IPS-20b (cell line): ENCODE measurements around the gene MAGI1.

ENCODE experiments used
- H3K27ac ChIP-seq: one replicate; pipeline ENCODE4 v1.5.1; 2013; ENCODE audit warnings: low read length
- H3K27me3 ChIP-seq: 2 replicates; pipeline ENCODE4 v1.6.1; 2013; ENCODE audit warnings: mild to moderate bottlenecking, low read length, inconsistent platforms; ENCODE audit not compliant: insufficient read depth
- H3K36me3 ChIP-seq: 2 replicates; pipeline ENCODE4 v1.6.1; 2013; ENCODE audit warnings: low read depth, mild to moderate bottlenecking, inconsistent platforms, low read length, moderate library complexity; ENCODE audit not compliant: insufficient read depth
- H3K4me1 ChIP-seq: 2 replicates; pipeline ENCODE4 v1.6.1; 2013; ENCODE audit warnings: mild to moderate bottlenecking, control low read depth, inconsistent platforms, low read length, moderate library complexity; ENCODE audit not compliant: insufficient read depth
- H3K4me3 ChIP-seq: 2 replicates; pipeline ENCODE4 v1.5.1; 2013; ENCODE audit warnings: mild to moderate bottlenecking, low read length, inconsistent platforms
- H3K9ac ChIP-seq: 2 replicates; pipeline ENCODE4 v1.6.1; 2013; ENCODE audit warnings: low read depth, mild to moderate bottlenecking, inconsistent platforms, low read length, moderate library complexity
- H3K9me3 ChIP-seq: 2 replicates; pipeline ENCODE4 v1.6.1; 2013; ENCODE audit warnings: mild to moderate bottlenecking, low read depth, low read length, inconsistent platforms; ENCODE audit not compliant: insufficient read depth

MAGI1 gene

DNA sequence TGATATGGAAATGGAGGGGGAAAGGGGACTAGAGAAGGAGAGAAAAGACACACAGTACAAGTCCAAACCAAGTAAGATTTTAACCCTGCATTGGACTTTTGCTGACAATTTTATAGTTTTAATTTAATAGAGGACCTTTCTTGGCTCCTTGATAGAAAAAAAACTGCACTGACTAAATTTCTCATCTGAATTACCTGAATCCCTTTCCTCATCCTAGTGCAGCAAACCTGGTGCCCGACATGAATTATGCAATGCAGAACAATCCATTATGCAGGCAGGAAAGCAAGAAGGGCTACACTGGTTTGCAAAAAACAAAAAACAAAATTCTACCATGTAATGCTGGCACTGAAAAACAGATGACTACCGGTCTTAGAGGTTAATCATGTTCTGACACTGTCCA lies 15.5 kb downstream of the MAGI1 start:
- Histone ChIP-seq H3K27ac (no peak overlapping the region), H3K27me3 (no peaks in the 10 kb centered on the region), H3K9ac (no peak overlapping the region), H3K4me1 (peaks cover 22% of the 10 kb centered on the region), H3K36me3 (no peaks in the 10 kb centered on the region), H3K9me3 (no peaks in the 10 kb centered on the region), H3K4me3 (no peak overlapping the region)

DNA sequence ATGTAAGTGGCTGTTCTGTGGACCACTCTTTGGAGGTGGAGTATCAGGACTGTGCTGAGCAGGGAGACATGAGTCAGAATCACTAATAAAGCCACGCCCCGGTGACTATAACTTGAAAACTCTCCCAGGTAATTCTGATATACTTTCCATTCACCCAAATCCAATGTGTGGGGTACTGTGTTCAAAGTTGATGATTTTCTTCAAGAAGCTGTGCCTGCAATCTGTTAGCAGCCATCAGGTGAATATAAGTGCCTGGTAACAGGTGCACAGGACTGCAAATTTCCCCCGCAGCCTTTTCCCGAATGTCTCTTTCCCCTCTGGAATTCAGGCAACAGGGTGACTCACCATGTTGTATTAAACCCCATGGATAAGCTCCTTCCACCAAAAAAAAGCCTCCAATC lies 17.0 kb downstream of the MAGI1 start:
- H3K9ac ChIP-seq = no peak overlapping the region
- no peaks in the 10 kb centered on the region for H3K36me3 ChIP-seq
- peaks cover 29% of the 10 kb centered on the region for H3K4me1 ChIP-seq
- H3K27ac ChIP-seq = no peak overlapping the region
- no peaks in the 10 kb centered on the region for H3K9me3 ChIP-seq
- no peak overlapping the region for H3K4me3 ChIP-seq
- H3K27me3 ChIP-seq = no peaks in the 10 kb centered on the region

DNA sequence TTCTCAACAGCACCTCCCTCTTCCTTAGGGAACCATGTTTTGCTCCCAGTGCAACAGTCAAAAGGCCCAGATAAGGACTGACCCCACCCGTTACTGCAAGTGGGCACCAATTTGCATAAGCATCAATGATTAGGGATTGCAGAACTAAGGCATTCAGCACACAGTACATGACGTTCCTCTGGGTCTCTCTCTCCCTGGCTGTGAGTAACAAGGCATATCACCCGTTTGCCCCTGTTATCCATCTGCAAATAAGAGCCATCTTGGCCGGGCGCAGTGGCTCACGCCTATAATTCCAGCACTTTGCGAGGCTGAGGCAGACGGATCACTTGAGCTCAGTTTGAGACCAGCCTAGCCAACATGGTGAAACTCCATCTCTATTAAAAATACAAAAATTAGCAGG lies 18.8 kb downstream of the MAGI1 start:
- Histone ChIP-seq H3K36me3 (no peaks in the 10 kb centered on the region), H3K9me3 (no peaks in the 10 kb centered on the region), H3K27me3 (no peaks in the 10 kb centered on the region), H3K4me1 (peaks cover 29% of the 10 kb centered on the region), H3K4me3 (no peak overlapping the region), H3K27ac (no peak overlapping the region), H3K9ac (no peak overlapping the region)

DNA sequence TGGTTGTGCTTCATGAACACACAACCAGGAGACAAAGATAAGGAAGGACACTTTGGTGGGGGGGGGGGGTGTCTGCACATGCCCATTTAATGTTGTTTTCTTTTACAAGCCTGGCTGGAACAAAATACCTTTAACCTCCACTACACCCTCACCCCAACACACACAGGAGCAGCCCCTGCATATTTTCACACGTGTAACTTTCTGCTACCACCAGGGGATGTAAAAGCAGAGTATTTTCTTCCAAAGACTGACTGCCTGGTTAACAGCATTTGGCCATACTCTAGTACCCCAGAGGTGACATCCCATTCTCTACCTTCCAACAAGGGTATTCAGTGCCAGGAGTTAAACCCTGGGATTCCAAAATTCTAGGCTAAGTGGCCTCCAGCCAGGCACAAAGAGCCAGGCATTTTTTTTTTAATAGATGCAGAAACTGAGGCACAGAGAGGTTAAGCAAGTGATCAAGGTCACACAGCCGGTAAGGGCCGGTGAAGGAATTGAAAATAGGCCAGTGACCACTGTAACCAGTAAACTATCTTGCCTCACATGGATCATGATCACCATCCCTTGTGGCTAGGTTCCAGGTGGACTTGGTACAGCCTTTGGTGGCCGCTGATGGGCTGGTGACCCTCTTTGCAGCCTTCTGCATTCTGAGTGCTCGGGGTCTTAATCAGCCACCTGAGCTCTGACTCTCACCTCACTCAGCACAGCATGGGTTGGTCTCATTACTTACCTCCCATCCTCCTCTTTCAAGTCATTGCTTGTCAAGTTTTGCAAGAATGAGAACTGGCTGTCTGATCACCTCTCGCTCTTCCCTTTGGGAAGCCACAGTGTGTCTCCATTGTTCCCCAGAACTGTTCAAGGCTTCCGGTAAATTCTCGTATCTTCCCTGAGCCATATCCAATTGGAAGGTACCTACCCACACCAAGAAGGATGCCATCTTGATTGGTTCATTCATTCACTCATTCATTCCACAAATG lies 20.4 kb downstream of the MAGI1 start:
- Histone ChIP-seq H3K27ac (no peak overlapping the region), H3K9me3 (no peaks in the 10 kb centered on the region), H3K4me1 (peaks cover 27% of the 10 kb centered on the region), H3K36me3 (no peaks in the 10 kb centered on the region), H3K9ac (no peak overlapping the region), H3K27me3 (no peaks in the 10 kb centered on the region), H3K4me3 (no peak overlapping the region)

DNA sequence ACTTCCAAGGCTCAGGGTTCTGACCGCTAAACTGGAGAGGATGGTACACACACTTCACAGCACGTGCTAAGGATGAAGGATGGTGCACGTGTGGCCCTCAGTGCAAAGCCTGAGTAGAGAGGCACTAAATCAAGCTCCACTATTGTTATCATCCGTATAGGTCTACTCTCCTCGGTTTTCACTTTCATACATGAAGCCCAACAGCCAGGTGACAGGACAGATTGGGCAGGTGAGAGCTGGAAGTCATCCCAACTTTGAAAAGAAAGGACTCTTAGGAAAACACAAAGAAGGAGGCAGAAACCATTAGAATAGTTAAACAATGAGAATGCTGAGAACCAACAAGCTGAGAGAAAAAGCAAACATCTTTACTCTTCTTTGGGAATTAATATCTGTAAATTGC lies 21.1 kb downstream of the MAGI1 start:
- Histone ChIP-seq H3K27me3 (no peaks in the 10 kb centered on the region), H3K9me3 (no peaks in the 10 kb centered on the region), H3K36me3 (no peaks in the 10 kb centered on the region), H3K4me1 (peaks cover 23% of the 10 kb centered on the region), H3K9ac (no peak overlapping the region), H3K27ac (no peak overlapping the region), H3K4me3 (no peak overlapping the region)

DNA sequence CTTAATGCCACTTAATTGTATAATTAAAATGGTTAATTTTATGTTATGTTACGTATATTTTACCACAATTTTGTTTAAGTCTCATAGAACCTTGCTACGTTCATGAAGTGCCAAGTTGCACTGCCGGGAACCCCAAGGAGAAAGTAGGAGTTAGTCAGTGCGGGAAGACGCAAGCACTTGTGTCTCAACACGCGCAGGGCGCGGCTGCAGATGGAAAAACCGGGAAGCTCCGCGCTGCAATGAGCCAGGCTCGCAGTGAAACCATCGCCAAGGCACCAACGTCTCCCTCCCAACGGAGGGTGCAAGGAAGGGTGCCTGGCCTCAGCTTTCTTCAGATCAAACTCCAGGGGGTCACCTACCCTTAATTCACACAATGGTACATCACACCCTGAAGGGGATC lies 21.6 kb downstream of the MAGI1 start:
- no peak overlapping the region for H3K9ac ChIP-seq
- no peaks in the 10 kb centered on the region for H3K9me3 ChIP-seq
- H3K4me1 ChIP-seq = peaks cover 21% of the 10 kb centered on the region
- H3K4me3 ChIP-seq = no peak overlapping the region
- H3K36me3 ChIP-seq = no peaks in the 10 kb centered on the region
- H3K27ac ChIP-seq = no peak overlapping the region
- H3K27me3 ChIP-seq = no peaks in the 10 kb centered on the region

DNA sequence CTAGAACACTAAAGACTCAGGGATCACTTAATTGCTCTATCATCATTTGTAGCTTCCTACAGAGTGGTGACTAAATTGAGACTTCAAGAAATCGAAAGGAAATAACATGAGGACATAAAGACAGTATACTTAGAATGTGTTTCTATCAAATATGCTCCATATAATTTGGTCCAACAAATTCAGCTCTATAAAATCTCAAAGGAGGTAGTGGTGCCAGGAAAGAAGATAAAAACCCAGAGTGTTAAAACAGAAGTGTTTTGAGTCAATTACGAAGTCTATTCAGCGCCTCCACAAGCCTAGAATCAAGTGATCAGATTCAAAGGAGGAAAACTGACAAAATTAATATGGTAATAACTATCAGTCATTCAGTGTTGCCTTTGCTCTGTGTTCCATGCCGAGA lies 22.9 kb downstream of the MAGI1 start:
- no peak overlapping the region for H3K4me3 ChIP-seq
- no peaks in the 10 kb centered on the region for H3K36me3 ChIP-seq
- H3K4me1 ChIP-seq = peaks cover 30% of the 10 kb centered on the region
- H3K27me3 ChIP-seq = no peaks in the 10 kb centered on the region
- H3K9ac ChIP-seq = no peak overlapping the region
- H3K27ac ChIP-seq = no peak overlapping the region
- no peaks in the 10 kb centered on the region for H3K9me3 ChIP-seq

DNA sequence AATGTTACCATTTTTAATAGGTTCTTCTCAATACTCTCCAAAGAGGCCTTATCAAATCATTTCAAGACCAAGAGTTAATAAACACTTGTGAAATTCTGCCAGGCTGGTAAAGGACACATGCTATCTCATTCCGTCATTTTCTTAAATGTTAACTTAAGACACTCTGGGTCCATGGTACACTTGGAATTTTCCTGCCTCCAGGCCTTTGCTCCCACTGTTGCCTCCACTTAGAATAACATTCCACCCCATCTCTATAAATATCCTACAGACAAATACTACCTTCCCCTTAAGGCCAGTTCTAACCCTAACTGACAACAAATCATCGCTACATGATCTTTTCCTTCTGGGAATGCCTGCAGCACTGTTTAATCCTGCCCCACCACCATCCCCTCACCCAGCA lies 24.1 kb downstream of the MAGI1 start:
- no peaks in the 10 kb centered on the region for H3K27me3 ChIP-seq
- H3K36me3 ChIP-seq = no peaks in the 10 kb centered on the region

DNA sequence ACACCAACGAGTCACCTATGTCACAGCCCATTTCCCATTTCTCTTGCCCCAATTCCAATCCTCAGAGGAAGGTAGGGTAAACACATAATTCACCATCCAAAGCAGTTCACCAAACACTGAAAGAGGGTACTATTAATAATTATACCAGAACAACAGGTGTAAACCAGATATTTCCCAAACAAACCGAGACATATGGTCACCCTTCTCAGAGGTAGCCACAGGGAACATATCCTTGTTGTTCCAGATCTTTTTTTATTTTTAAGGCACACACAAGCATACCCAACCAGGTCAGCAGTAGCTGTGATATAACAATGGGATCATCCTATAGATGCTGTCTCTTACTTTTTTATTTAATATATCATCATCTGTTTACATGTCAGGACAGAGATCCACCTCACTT lies 24.7 kb downstream of the MAGI1 start:
- Histone ChIP-seq H3K27me3 (no peaks in the 10 kb centered on the region), H3K9me3 (no peaks in the 10 kb centered on the region), H3K9ac (no peak overlapping the region), H3K27ac (no peak overlapping the region), H3K36me3 (no peaks in the 10 kb centered on the region), H3K4me3 (no peak overlapping the region), H3K4me1 (peaks cover 35% of the 10 kb centered on the region)

More for the DNA sequence above, 24.1 kb downstream of the MAGI1 start:
- no peak overlapping the region for H3K4me3 ChIP-seq
- H3K4me1 ChIP-seq = peaks cover 35% of the 10 kb centered on the region
- H3K27ac ChIP-seq = no peak overlapping the region
- H3K9ac ChIP-seq = no peak overlapping the region
- H3K9me3 ChIP-seq = no peaks in the 10 kb centered on the region

DNA sequence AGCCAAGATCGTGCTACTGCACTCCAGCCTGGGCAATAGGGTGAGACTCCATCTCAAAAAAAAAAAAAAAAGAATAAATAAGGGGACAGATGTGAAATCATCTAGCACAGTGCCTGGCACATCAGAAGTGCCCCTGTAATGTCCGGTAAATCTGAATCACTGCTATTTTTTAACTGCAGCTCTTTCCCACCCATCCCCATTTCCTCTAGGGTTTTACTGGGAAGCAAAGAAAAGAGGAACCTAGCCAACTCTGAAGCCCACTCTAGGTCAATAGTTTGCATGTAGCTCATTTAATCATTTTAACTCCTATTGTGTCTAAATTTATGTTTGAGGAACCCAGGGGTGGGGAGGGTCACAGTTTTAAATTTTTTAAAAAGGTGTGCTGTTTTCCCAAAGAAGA lies 26.0 kb downstream of the MAGI1 start:
- no peak overlapping the region for H3K27ac ChIP-seq
- H3K27me3 ChIP-seq = no peaks in the 10 kb centered on the region
- no peaks in the 10 kb centered on the region for H3K9me3 ChIP-seq
- no peak overlapping the region for H3K4me3 ChIP-seq
- H3K4me1 ChIP-seq = peaks cover 35% of the 10 kb centered on the region
- no peaks in the 10 kb centered on the region for H3K36me3 ChIP-seq
- no peak overlapping the region for H3K9ac ChIP-seq

DNA sequence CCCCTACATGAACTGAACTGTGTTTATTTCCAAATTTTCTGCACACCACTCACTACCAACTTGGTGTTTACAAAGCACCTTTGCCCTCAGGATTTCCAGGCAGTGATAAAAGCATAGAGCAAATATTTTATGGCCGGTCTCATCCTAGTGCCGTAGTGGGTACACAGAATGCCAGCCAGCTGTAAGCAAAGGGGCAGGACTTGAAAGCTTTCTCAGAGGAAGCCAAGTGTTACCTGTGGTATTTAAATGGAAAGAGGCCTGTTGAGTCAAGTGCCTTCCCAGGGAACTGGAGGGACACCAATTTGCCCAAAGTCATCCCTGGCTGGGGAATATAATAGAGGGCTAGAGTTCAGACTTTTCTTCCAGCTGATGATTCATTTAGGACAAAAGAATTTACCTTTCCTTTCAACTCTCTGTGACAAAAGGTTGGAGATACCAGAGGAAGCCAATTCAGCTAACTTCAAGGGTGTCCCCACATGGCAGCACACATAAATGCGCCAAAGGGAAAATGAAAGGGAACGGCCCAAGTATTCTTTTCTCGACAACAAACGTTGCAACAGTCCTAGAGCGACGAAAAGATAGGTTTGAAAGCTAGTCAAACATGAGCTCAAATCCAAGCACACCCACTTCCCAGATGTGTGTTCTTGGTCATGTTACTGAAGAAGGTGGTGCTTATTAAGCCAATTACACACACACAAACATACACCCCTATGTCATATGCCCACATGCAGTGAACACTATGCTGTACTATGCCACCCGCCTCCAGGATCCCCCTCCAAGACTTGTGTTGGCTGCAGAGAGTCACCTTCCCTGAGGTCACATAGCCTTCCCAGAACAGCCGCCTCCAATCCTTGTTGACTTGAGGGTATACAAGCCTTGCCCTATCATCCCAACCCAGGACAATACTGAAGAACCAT lies 27.7 kb downstream of the MAGI1 start:
- no peak overlapping the region for H3K27ac ChIP-seq
- H3K4me1 ChIP-seq = peaks cover 30% of the 10 kb centered on the region
- 0 out of 2 replicates have a peak overlapping the region, but pooled peaks have one; percentile 2 for H3K4me3 ChIP-seq
- H3K36me3 ChIP-seq = no peaks in the 10 kb centered on the region
- no peaks in the 10 kb centered on the region for H3K9me3 ChIP-seq
- no peak overlapping the region for H3K9ac ChIP-seq
- H3K27me3 ChIP-seq = no peaks in the 10 kb centered on the region
